Right forelimb (tissue), 1 donor: ENCODE measurements around the gene ANKRD49.

Experiments used
- DNase-seq: peaks from one replicate; pipeline ENCODE4 v3.0.0-alpha.2; 2018

The ANKRD49 gene

GRCh38 chr11:94511932-94512781 is 18.4 kb downstream of the ANKRD49 start, which contains the start of gene C11orf97:
C11orf97 (plus strand) TSS chr11:94512461; CDS start chr11:94512529, 68 bp downstream.
- peak; percentile 70 for DNase-seq

DNA sequence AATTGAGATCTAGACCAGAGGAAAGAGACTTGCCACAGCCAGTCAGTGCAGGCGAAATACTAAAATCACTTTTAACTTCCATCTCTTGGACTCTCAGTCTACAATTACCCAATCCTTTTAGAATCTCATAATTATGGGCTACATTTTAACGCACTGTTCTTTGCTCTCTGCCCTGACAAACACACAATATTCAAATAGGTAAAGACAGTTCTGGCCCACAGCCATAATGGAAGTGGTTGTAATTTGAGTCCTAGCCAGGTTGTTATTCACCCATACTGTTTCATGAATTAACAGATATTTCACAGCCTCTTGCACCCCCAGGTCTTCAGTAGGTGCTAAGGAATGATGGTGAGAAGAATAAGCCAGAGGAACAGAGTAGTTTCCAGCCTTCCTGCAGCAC is 19.3 kb downstream of the ANKRD49 start:
- no peak for DNase-seq

DNA sequence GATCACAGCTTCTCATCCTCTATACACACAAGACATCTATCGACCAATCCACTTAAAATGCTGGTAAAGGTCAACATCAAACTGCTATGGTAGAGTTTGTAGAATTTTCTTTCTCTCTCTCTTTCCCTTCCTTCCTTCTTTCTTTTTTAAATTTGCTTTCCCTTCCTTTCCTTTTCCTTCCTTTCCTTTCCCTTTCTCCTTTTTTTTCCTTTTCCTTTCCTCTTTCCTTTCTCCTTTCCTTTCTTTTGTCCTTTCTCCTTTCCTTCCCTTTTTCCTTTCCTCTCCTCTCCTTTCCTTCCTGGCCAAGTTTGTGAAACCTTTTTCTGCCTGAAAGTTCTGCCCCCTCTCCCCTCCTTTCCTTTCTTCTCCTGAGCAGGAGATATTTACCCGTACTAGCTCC is 21.6 kb downstream of the ANKRD49 start:
- DNase-seq = no peak

DNA sequence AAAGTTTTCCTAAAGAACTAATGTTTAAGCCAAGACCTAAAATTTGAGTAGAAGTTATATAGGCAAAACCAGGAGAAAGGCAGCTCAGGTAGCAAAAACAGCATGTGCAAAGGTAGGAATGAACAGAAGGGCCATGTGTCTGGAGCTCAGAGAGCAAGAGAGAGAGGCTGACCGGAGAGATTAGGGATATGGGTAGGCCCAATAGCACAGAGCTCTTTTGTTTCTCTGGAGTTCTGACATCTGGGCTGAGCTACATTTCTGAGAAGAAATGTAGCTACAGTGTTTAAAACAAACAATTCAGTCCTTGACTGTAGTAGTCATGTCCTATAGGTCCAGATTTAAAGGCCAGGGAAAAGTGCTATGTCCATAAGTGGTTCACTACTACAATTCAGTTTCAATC is 22.9 kb downstream of the ANKRD49 start:
- no peak for DNase-seq

GRCh38 chr11:94518300-94518699 is 24.5 kb downstream of the ANKRD49 start:
- DNase-seq = no peak

DNA sequence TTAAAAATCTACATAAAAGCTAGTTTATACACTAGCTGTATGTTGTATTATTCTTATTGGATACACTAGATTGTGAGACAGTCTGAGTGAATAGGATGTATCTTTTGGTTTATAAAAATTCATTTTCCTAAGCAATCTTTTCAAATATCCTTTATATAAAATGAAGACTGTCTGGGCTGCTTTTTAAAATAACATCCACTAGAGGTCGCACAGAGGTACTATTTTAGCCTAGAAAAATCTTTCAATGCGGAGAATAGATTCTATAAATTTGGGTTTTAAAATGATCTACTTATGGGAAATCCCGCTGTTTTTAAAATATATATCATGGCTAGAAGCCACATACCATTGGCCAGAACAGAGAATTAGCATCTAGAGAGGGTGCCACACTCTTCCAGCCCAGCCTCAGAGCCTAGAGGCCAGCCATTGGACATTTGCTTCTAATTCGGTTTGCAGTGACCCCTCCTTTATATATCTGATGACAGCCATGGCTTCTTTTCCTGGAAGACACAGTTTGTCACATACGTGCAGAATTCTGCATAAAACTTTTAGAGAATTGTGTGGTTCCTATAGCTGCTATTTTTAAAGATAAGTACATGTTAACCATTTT is 25.8 kb downstream of the ANKRD49 start:
- DNase-seq = no peak

DNA sequence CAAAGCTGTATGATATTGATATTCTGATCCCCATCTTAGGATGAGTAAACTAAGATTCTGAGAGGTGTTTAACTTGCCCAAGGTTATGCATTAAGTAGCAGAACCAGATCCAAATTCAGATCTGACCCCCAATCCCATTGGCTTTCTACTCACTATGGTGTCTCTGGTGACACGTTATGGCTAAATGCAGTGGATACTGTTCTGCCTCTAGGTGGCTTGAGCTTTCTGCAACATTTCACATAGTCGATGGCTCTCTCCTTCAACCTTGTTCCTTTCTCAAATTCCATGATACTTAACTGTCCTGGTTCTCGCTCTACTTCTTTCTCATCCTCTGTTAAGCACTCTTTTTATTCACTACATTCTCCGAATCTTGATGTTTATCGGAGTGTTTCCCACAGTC is 27.9 kb downstream of the ANKRD49 start:
- DNase-seq = no peak

DNA sequence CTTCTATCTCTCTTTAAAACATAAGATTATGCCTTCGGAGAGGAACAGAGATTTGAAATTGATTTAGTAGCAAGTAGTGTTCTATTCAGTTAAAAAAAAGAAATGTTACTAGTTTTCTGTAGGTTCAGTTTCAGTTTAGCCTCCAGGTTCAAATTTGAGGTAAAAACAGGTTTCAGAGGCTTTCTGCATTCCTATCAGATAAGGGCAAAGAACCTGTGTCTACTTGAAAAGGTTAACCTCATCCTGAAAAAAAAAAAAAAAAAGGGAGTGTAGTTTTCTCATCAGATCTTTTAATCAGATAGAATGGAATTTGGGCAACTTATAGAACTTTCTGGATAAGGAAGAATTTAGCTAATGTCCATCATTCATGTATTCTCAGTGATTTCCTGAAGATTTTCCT is 30.6 kb downstream of the ANKRD49 start:
- no peak for DNase-seq

- no peak for DNase-seq
These were observed 32.0 kb downstream of the ANKRD49 start for GRCh38 chr11:94525546-94526324.

- DNase-seq = no peak
These were observed 33.1 kb downstream of the ANKRD49 start for GRCh38 chr11:94526645-94527438.

DNA sequence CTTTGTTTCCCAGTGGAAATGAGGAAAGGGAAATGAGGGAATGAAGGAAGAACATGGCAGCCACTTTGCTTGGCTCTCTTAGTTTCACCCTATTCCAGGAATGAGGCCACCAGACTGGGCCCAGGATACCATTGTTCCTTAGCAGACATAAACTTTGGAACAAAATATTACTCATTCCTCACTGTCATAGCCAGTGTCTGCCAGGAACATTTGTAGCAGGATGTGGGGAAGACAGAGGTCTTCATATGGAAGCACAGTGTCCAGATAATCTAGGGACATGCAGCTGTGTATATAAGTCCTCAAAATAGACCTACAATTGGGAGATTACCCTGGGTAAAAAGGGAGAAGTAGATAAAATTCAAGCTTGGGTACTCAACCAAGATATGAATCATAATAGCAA is 34.8 kb downstream of the ANKRD49 start:
- DNase-seq = no peak

DNA sequence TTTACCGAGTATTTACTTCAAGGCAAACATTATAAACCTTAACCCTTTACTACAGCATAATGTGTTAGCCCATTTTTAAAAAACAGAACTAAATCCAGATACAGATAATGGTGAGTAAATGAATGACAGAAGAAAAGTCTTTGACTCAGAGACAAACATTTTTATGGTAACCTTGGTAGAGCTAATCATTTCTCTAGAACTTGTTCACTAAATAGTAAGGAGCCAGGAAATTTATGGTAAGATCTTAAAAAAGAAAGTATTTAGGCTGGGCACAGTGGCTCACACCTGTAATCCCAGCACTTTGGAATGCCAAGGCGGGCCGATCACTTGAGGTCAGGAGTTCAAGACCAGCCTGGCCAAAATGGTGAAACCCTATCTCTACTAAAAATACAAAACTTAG is 38.4 kb downstream of the ANKRD49 start:
- no peak for DNase-seq

GRCh38 chr11:94533206-94533605 is 39.4 kb downstream of the ANKRD49 start:
- no peak for DNase-seq

DNA sequence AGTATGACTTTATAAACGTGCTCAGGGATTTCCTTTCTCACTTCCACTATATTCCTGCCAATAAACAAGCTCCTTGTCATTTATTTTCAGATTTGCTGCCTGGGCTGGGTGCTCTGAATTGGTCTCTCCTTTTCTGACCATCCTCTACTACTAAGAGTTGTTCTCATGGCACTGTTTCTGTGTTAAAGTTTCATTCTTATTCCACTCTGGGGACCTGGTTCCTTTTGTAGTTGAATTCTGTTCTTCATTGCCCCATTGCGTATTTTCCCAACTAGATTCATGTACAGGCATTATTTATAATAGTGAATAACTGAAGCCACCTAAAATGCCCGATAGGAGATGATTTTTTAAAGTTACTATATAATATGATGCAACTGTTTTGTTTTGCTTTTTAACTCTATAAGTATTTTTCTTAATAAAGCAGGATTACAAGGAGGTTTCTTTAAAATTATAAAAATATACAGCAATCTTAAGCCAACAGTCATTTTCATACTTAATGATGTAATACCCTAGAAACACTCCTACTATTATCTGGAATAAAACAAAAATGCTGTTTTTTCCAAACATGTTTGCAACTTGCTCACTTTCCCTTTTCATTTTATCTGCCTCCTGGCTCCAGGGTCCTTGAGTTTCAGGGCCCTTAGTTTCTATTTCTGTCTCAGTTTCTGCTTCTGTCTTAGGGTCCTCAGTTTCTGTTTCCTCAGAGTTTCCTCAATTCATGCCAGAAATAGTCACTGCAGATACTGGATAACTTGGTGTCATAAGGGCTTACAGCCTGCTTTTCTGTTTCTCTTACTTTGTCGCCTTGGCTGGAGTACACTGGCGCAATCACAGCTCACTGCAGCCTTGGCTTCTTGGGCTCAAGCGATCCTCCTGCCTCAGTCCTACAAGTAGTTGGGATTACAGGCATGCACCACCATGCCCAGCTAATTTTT is 40.2 kb downstream of the ANKRD49 start:
- DNase-seq = no peak

- DNase-seq = no peak
These were observed 42.6 kb downstream of the ANKRD49 start for GRCh38 chr11:94536386-94536785.

DNA sequence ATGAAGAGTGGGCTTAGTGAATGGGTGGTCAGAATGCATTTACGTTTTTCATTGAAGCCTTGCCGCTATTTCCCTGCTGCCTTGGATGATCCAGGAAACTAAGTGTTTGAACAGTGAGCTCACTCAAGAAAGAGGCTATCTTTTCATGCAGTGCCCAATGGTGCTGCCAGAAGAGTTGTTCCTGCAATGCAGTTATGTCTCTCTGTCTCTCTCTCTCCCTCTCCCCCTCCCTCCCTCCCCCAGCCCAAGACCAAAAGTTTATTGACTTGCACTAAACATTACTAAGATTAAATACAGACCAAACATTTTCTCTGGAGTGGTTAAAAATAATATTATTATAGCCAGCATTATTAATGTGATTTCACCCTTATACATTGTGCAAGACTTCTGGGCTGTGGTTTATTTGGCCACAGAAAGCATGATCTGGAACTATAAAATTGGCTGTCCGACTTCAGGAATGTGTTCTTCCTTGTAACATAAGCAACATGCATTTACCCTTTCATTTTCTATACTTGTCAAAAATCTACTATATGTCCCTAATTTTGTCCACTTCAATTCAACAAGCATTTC is 43.3 kb downstream of the ANKRD49 start:
- no peak for DNase-seq

GRCh38 chr11:94539420-94539819 is 45.6 kb downstream of the ANKRD49 start:
- DNase-seq = no peak

DNA sequence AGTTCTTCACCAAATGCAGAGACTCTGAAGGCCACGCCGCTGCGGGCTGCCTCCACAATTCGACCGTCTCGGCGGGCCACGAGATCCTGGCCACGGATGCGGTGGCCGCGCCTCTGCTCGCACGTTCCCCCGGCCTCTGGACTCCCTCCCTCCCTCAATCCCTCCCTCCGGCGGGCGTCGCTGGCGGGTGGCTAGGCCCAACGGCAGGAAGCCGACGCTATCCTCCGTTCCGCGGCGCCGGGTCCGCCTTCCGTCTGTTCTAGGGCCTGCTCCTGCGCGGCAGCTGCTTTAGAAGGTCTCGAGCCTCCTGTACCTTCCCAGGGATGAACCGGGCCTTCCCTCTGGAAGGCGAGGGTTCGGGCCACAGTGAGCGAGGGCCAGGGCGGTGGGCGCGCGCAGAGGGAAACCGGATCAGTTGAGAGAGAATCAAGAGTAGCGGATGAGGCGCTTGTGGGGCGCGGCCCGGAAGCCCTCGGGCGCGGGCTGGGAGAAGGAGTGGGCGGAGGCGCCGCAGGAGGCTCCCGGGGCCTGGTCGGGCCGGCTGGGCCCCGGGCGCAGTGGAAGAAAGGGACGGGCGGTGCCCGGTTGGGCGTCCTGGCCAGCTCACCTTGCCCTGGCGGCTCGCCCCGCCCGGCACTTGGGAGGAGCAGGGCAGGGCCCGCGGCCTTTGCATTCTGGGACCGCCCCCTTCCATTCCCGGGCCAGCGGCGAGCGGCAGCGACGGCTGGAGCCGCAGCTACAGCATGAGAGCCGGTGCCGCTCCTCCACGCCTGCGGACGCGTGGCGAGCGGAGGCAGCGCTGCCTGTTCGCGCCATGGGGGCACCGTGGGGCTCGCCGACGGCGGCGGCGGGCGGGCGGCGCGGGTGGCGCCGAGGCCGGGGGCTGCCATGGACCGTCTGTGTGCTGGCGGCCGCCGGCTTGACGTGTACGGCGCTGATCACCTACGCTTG is 50.2 kb downstream of the ANKRD49 start, which contains the start of gene FUT4:
TSS of gene FUT4 (plus strand) at position 227 of the 951 bp plus-strand sequence. CDS start at position 440, 213 bp downstream.
- DNase-seq = peak; percentile 91

GRCh38 chr11:94544646-94545263 is 51.0 kb downstream of the ANKRD49 start:
- DNase-seq = peak; percentile 55
